ENCODE measurements around the gene PALM. TPM values are rescaled to one million over a fixed set of nuclear protein-coding genes. Genes with fewer than 3 reads are reported as not detected.

PALM gene
- total RNA-seq, 4 donors from 2014 or later: 7.5 to 33.8 (median 21.6) TPM

GRCh38 chr19:771332-771785 lies 62.6 kb downstream of the PALM start:
- Histone ChIP-seq H3K9me3 (no peaks in the 10 kb centered on the region), H3K4me3 (no peak overlapping the region), H3K4me1 (no peaks in the 10 kb centered on the region), H3K36me3 (no peaks in the 10 kb centered on the region), H3K27me3 (no peaks in the 10 kb centered on the region), H3K27ac (no peak overlapping the region)
- DNase-seq: no peak
- no peak for TF ChIP-seq POLR2A (IDR thresholded peaks at IDR 0.05)
- peak in 5 of 6 experiments; percentile 16 to 56 (median 40) for TF ChIP-seq CTCF (IDR thresholded peaks at IDR 0.05)

GRCh38 chr19:772063-772462 lies 63.3 kb downstream of the PALM start:
- Histone ChIP-seq H3K36me3 (no peaks in the 10 kb centered on the region), H3K9me3 (no peaks in the 10 kb centered on the region), H3K4me1 (no peaks in the 10 kb centered on the region), H3K4me3 (no peak overlapping the region), H3K27ac (no peak overlapping the region), H3K27me3 (no peaks in the 10 kb centered on the region)
- no peak for TF ChIP-seq POLR2A (IDR thresholded peaks at IDR 0.05)
- TF ChIP-seq CTCF (IDR thresholded peaks at IDR 0.05): no peak
- no peak for DNase-seq

GRCh38 chr19:772730-773436 lies 64.1 kb downstream of the PALM start:
- Histone ChIP-seq H3K4me1 (no peaks in the 10 kb centered on the region), H3K27me3 (no peaks in the 10 kb centered on the region), H3K27ac (no peak overlapping the region), H3K9me3 (no peaks in the 10 kb centered on the region), H3K4me3 (no peak overlapping the region), H3K36me3 (no peaks in the 10 kb centered on the region)
- TF ChIP-seq POLR2A (IDR thresholded peaks at IDR 0.05) (no peak), CTCF (IDR thresholded peaks at IDR 0.05) (no peak)
- DNase-seq: no peak

- no peak for DNase-seq
- TF ChIP-seq CTCF (IDR thresholded peaks at IDR 0.05): no peak
Observed at GRCh38 chr19:776549-776948, 67.8 kb downstream of the PALM start.

GRCh38 chr19:778910-779653 lies 70.3 kb downstream of the PALM start:
- no peaks in the 10 kb centered on the region for H3K36me3 ChIP-seq
- H3K27me3 ChIP-seq: no peaks in the 10 kb centered on the region
- TF ChIP-seq CTCF (IDR thresholded peaks at IDR 0.05): no peak
- no peak for TF ChIP-seq POLR2A (IDR thresholded peaks at IDR 0.05)
- H3K4me3 ChIP-seq: no peak overlapping the region
- peak overlapping the region in 2 of 4 donors; percentile 52 to 57 for H3K27ac ChIP-seq
- H3K4me1 ChIP-seq: peaks cover 0 to 12% (median 0%) of the 10 kb centered on the region in 4 donors
- DNase-seq: peak in 1 of 3 donors; percentile 63
- H3K9me3 ChIP-seq: no peaks in the 10 kb centered on the region

More at GRCh38 chr19:776549-776948, 67.8 kb downstream of the PALM start:
- H3K4me1 ChIP-seq: no peaks in the 10 kb centered on the region
- no peaks in the 10 kb centered on the region for H3K36me3 ChIP-seq
- no peaks in the 10 kb centered on the region for H3K27me3 ChIP-seq
- H3K9me3 ChIP-seq: no peaks in the 10 kb centered on the region
- no peak overlapping the region for H3K4me3 ChIP-seq
- no peak overlapping the region for H3K27ac ChIP-seq
